Esophagus muscularis mucosa (tissue), 4 donors: ENCODE data around the gene SLC50A1. TPM values are rescaled to one million over a fixed set of nuclear protein-coding genes. Genes with fewer than 3 reads are reported as not detected.
A peak's percentile ranks its signal among the peaks of the same experiment; 100 is the strongest.

Experiments
- DNase-seq: peaks from one replicate; pipeline ENCODE4 v3.0.0-alpha.2; 2017; ENCODE audit errors: extremely low spot score
- H3K27ac ChIP-seq, 4 donors: fragments of 200-600 bp; sonication (generic); replicated peaks in 1 of 4; 1 replicate in 3 of 4; 2 replicates in 1 of 4; pipeline ENCODE4 v1.5.1; 2016 to 2019; ENCODE audit warnings: mild to moderate bottlenecking in 1 of 4
- H3K27me3 ChIP-seq, 4 donors: fragments of 200-600 bp; sonication (generic); one replicate each; pipeline versions ENCODE4 v1.5.1 to v1.6.0; 2016 to 2019
- H3K36me3 ChIP-seq, 4 donors: fragments of 200-600 bp; sonication (generic); one replicate each; pipeline ENCODE4 v1.5.1; 2016 to 2019
- H3K4me1 ChIP-seq, 4 donors: fragments of 200-600 bp; sonication (generic); one replicate each; pipeline ENCODE4 v1.5.1; 2016 to 2019
- H3K4me3 ChIP-seq, 4 donors: fragments of 200-600 bp; sonication (generic); 1 replicate in 2 of 4; 2 replicates in 2 of 4; pipeline ENCODE4 v1.5.1; 2016 to 2019; ENCODE audit warnings: mild to moderate bottlenecking in 4 of 4, moderate library complexity in 1 of 4
- H3K9me3 ChIP-seq, 4 donors: fragments of 200-600 bp; sonication (generic); 1 replicate in 3 of 4; 2 replicates in 1 of 4; pipeline ENCODE4 v1.5.1; 2016 to 2019
- CTCF ChIP-seq, 3 experiments: fragments of 200-600 bp in 2 of 3; fragments of 450-650 bp in 1 of 3; sonication (generic) in 2 of 3; IDR thresholded peaks; one replicate each; pipeline ENCODE4 v1.5.1; 2017 to 2019; ENCODE audit warnings: antibody characterized with exemption in 3 of 3, mild to moderate bottlenecking in 2 of 3, moderate library complexity in 1 of 3
- EP300 ChIP-seq: sonication (generic); formaldehyde crosslinking; IDR thresholded peaks from one replicate; pipeline ENCODE4 v1.6.1; 2017; ENCODE audit warnings: antibody characterized with exemption
- POLR2A ChIP-seq: fragments of 450-650 bp; IDR thresholded peaks from one replicate; pipeline ENCODE4 v1.6.1; 2017; ENCODE audit warnings: antibody characterized with exemption, moderate library complexity, mild to moderate bottlenecking, low read depth
- POLR2AphosphoS5 ChIP-seq, 2 donors: sonication (generic); formaldehyde crosslinking; IDR thresholded peaks; one replicate each; pipeline ENCODE4 v1.6.1; 2017; ENCODE audit warnings: antibody characterized with exemption in 2 of 2
- WGBS: methylation state at CpG from one replicate; pipeline ENCODE4 v1.1.5; 2018; 5-methylcytosine and 5-hydroxymethylcytosine counted together
- intact Hi-C: fragments of 100-400 bp; cut with DNase I; formaldehyde crosslinking; loops from one replicate; pipeline ENCODE4 v1.15.1; 2023
- total RNA-seq, 4 donors: library from RNA; depleted of rRNA; stranded (reverse); fragments of >200 nt; gene quantifications; one replicate each; pipeline versions ENCODE4 v1.1.0 to v1.2.1, GENCODE V29; 2016

The SLC50A1 gene
- total RNA-seq, 4 donors from 2014 or later = 13.3 to 18.7 (median 15.2) TPM

DNA sequence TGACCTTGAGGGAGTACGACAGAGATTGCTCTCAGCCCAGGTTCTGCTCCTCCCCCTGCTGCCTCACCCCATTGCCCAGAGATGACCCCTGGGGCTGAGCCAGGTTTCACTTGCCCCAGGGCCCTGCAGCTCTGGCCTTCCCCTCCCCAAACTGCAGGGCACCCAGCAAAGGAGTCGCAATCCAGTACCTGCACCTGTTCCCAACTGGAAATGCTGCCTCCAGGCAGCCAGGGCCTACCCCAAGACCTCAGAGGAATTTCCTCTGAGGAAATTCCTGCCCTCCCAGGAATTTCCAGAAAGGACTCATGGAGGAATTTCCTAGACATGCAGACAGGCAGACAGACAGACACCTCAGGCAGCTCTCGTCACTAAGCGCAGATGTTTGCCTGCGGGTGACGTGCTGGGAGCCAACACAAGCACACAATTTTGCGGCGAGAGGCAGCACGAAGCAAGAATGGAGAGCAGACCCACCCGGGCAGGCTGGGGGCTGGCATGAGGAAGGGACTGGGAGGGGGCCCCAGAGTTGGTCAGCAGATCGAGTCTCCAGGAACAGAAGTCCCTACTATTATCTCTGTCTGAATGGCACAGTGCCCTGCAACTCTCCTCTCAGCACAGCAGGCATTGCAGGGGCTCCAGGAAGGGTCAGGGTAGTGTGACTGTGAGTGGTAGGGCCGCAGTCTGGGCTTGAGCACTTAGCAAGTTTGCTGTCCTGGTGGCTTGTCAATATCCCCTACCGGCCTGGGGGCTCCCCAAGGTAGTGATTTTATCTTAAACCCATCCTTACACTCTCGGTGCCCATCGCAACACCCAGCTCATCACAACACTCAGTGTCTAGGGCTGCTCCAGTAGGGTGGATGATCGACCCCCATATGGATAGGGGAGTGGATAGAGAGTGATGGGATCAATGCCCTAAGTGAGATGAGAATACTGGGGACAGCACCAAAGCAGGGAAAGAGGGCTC is 10.9 kb upstream of the SLC50A1 start:
- intact Hi-C loops = loop anchor here (5.0 kb wide), 2 partner anchors 32 to 48 kb away; partner anchors contain the start of genes KRTCAP2 and TRIM46
- no peak for TF ChIP-seq CTCF (IDR thresholded peaks at IDR 0.05)
- TF ChIP-seq EP300 = no peak
- no peak for TF ChIP-seq POLR2A
- no peak for TF ChIP-seq POLR2AphosphoS5 (IDR thresholded peaks at IDR 0.05)
- Histone ChIP-seq H3K4me3 (no peak overlapping the region), H3K4me1 (peaks cover 38 to 43% (median 40%) of the 10 kb centered on the region in 4 donors), H3K36me3 (no peaks in the 10 kb centered on the region), H3K27ac (peak overlapping the region in 1 of 4 donors; percentile 34), H3K9me3 (no peaks in the 10 kb centered on the region), H3K27me3 (no peaks in the 10 kb centered on the region)
- DNase-seq = no peak
- WGBS = 83% methylated on average over 15 of the region's 16 CpGs

DNA sequence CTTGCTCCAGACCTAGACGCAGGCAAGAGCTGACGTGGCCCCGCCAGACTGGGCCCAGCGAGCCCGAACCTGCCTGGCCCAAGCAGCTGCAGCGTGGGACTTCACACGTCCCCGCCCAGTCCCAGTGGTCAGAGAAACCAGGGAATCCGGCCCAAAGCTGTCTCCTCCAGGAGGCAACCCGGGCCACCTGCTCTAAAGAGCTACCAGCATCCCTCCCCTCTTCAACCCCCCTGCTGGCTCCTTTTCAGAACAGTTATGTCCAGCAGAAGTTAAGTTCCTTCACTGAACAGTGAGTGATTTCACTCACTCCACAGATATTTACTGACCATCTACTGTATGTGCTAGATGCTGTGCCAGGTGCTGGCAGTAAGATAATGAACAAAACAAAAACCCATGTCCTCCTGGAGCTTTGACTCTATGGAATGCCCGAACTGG is 10.1 kb upstream of the SLC50A1 start:
- no peak overlapping the region for H3K4me3 ChIP-seq
- DNase-seq = no peak

GRCh38 chr1:155125946-155126555 is 9.6 kb upstream of the SLC50A1 start:
- Histone ChIP-seq H3K36me3 (peaks cover 0 to 5% (median under 1%) of the 10 kb centered on the region in 4 donors), H3K4me1 (peaks cover 50 to 55% (median 53%) of the 10 kb centered on the region in 4 donors), H3K4me3 (peak overlapping the region; percentile 63 to 71 (median 68)), H3K9me3 (no peaks in the 10 kb centered on the region), H3K27me3 (no peaks in the 10 kb centered on the region), H3K27ac (peak overlapping the region; percentile 85 to 97 (median 89))
- intact Hi-C loops = loop anchor here (5.0 kb wide), 2 partner anchors 34 to 46 kb away; partner anchors contain the start of genes KRTCAP2 and TRIM46
- TF ChIP-seq POLR2A = no peak
- no peak for TF ChIP-seq CTCF (IDR thresholded peaks at IDR 0.05)
- TF ChIP-seq POLR2AphosphoS5 (IDR thresholded peaks at IDR 0.05) = peak; percentile 15 to 29
- no peak for TF ChIP-seq EP300
- WGBS = 50% methylated on average over 24 of the region's 53 CpGs
- no peak for DNase-seq

More for the DNA sequence above, 10.1 kb upstream of the SLC50A1 start:
- no peaks in the 10 kb centered on the region for H3K27me3 ChIP-seq
- H3K27ac ChIP-seq = peak overlapping the region; percentile 85 to 97 (median 89)
- TF ChIP-seq EP300 (no peak), POLR2AphosphoS5 (IDR thresholded peaks at IDR 0.05) (no peak), POLR2A (no peak)
- H3K9me3 ChIP-seq = no peaks in the 10 kb centered on the region
- intact Hi-C loops = loop anchor here (5.0 kb wide), 2 partner anchors 33 to 47 kb away; partner anchors contain the start of genes KRTCAP2 and TRIM46
- H3K36me3 ChIP-seq = no peaks in the 10 kb centered on the region
- peaks cover 45 to 50% (median 48%) of the 10 kb centered on the region in 4 donors for H3K4me1 ChIP-seq
- 76% methylated on average over 11 of the region's 11 CpGs for WGBS

DNA sequence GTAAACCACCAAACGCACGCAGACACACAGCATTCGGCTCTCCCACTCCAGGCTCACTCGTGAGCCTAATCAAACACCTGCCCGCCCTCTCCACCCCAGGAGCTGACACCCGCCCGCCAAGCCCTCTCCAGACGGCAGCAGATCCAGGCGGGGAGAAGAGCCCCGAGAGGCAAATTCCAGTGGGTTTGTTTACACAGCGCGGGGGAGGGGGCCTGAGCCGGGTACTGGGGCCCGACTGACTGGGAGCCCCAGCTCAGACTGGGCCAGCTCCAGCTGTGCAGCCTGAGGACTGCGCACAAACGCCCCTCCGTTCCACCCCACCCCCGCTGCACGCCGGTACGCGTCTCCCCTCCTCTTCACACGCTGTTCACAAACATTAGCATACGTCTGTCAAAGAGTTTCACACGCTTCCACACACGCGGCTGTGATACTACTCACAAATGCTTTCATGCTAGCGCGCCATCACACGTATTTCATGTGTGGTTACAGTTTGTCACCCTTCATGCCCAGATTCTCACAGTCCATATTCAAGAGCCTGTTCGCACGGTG is 9.0 kb upstream of the SLC50A1 start:
- Histone ChIP-seq H3K36me3 (peaks cover 0 to 10% (median 6%) of the 10 kb centered on the region in 4 donors), H3K4me3 (peak overlapping the region; percentile 63 to 71 (median 68)), H3K4me1 (peaks cover 55 to 61% (median 59%) of the 10 kb centered on the region in 4 donors), H3K27ac (peak overlapping the region; percentile 85 to 97 (median 89)), H3K9me3 (no peaks in the 10 kb centered on the region), H3K27me3 (no peaks in the 10 kb centered on the region)
- peak in 1 of 2 donors; percentile 17 for TF ChIP-seq POLR2AphosphoS5 (IDR thresholded peaks at IDR 0.05)
- no peak for TF ChIP-seq CTCF (IDR thresholded peaks at IDR 0.05)
- no peak for DNase-seq
- intact Hi-C loops = loop anchor here (5.0 kb wide), 2 partner anchors 34 to 46 kb away; partner anchors contain the start of genes KRTCAP2 and TRIM46
- 2% methylated on average over 14 of the region's 32 CpGs for WGBS
